Liver (tissue), 9 donors: Measurements from ENCODE around the gene ZNF771. TPM values are rescaled to one million over a fixed set of nuclear protein-coding genes. Genes with fewer than 3 reads are reported as not detected.

Experiments used
- DNase-seq: peaks from one replicate; pipeline ENCODE4 v3.0.0-alpha.2; 2017; ENCODE audit warnings: low spot score
- H3K27ac ChIP-seq, 2 donors: one replicate each; pipeline ENCODE4 v1.7.0; 2013; ENCODE audit warnings: inconsistent platforms in 2 of 2, low read length in 2 of 2, control low read depth in 1 of 2, low read depth in 1 of 2, mild to moderate bottlenecking in 1 of 2
- H3K27me3 ChIP-seq, 4 donors: one replicate each; pipeline versions ENCODE4 v1.6.1 to v1.7.0; 2013; ENCODE audit warnings: low read length in 3 of 4, inconsistent platforms in 1 of 4, mild to moderate bottlenecking in 1 of 4, moderate library complexity in 1 of 4; ENCODE audit not compliant: control insufficient read depth in 4 of 4, insufficient read depth in 4 of 4
- H3K36me3 ChIP-seq, 4 donors: one replicate each; pipeline versions ENCODE4 v1.6.1 to v1.7.0; 2013; ENCODE audit warnings: low read length in 3 of 4, mild to moderate bottlenecking in 3 of 4, low read depth in 1 of 4, moderate library complexity in 1 of 4; ENCODE audit not compliant: control insufficient read depth in 4 of 4, insufficient read depth in 3 of 4
- H3K4me1 ChIP-seq, 4 donors: one replicate each; pipeline versions ENCODE4 v1.6.1 to v1.7.0; 2013; ENCODE audit warnings: low read length in 3 of 4, mild to moderate bottlenecking in 3 of 4, moderate library complexity in 1 of 4; ENCODE audit not compliant: control insufficient read depth in 4 of 4, insufficient read depth in 4 of 4
- H3K4me3 ChIP-seq, 3 donors: one replicate each; pipeline versions ENCODE4 v1.6.1 to v1.7.0; 2013; ENCODE audit warnings: low read length in 3 of 3, control low read depth in 1 of 3, low read depth in 1 of 3, mild to moderate bottlenecking in 1 of 3
- H3K9ac ChIP-seq, 2 donors: one replicate each; pipeline ENCODE4 v1.7.0; 2013; ENCODE audit warnings: low read length in 2 of 2, mild to moderate bottlenecking in 2 of 2, moderate library complexity in 2 of 2, control low read depth in 1 of 2, low read depth in 1 of 2
- H3K9me3 ChIP-seq, 4 donors: one replicate each; pipeline versions ENCODE4 v1.6.1 to v1.7.0; 2013; ENCODE audit warnings: low read length in 3 of 4; ENCODE audit not compliant: control insufficient read depth in 4 of 4
- EGR1 ChIP-seq, 2 donors: IDR thresholded peaks; 2 replicates each; pipeline ENCODE4 v1.6.1; 2016 to 2018; ENCODE audit warnings: antibody characterized with exemption in 2 of 2, low read depth in 2 of 2
- FOXA1 ChIP-seq: IDR thresholded peaks from 2 replicates; pipeline ENCODE4 v1.6.1; 2016; ENCODE audit warnings: antibody characterized with exemption
- GABPA ChIP-seq, 2 donors: IDR thresholded peaks in 1 of 2; conservative IDR thresholded peaks in 1 of 2; 2 replicates each; pipeline ENCODE4 v1.6.1; 2016; ENCODE audit warnings: antibody characterized with exemption in 2 of 2, mild to moderate bottlenecking in 1 of 2, moderate library complexity in 1 of 2
- HNF4G ChIP-seq: IDR thresholded peaks from 2 replicates; pipeline ENCODE4 v1.6.1; 2016; ENCODE audit warnings: antibody characterized with exemption
- JUND ChIP-seq, 2 donors: IDR thresholded peaks; 2 replicates each; pipeline ENCODE4 v1.6.1; 2016; ENCODE audit warnings: antibody characterized with exemption in 2 of 2
- NR2F2 ChIP-seq: IDR thresholded peaks from 2 replicates; pipeline ENCODE4 v1.6.1; 2016; ENCODE audit warnings: antibody characterized with exemption
- RAD21 ChIP-seq, 2 donors: IDR thresholded peaks; 2 replicates each; pipeline ENCODE4 v1.6.1; 2016; ENCODE audit warnings: antibody characterized with exemption in 2 of 2, mild to moderate bottlenecking in 2 of 2
- RXRA ChIP-seq, 2 donors: IDR thresholded peaks; 2 replicates each; pipeline ENCODE4 v1.6.1; 2017 to 2018; ENCODE audit warnings: antibody characterized with exemption in 2 of 2, mild to moderate bottlenecking in 1 of 2
- YY1 ChIP-seq: IDR thresholded peaks from 2 replicates; pipeline ENCODE4 v1.6.1; 2016; ENCODE audit warnings: antibody characterized with exemption, mild to moderate bottlenecking
- WGBS: extraction: QIAGEN DNeasy Blood & Tissue Kit; methylation state at CpG from one replicate; pipeline ENCODE4 v1.1.7; 2013; 5-methylcytosine and 5-hydroxymethylcytosine counted together
- polyA plus RNA-seq, 2 donors: library from polyadenylated mRNA; stranded (reverse) in 1 of 2; unstranded in 1 of 2; fragments of 200-250 nt in 1 of 2; fragments of >200 nt in 1 of 2; fragmentation: Nextera tagmentation in 1 of 2; extraction: Ambion mirVana in 1 of 2; gene quantifications; one replicate each; pipeline versions ENCODE4 v1.2.1 to v1.2.3, GENCODE V29; 2013 to 2015
- total RNA-seq, 2 donors: library from RNA; depleted of rRNA; stranded (reverse); fragments of >200 nt; gene quantifications; one replicate each; pipeline ENCODE4 v1.2.3, GENCODE V29; 2014
- TF ChIP-seq, protein P1 (sequence below): IDR thresholded peaks from 2 replicates; pipeline ENCODE4 v1.6.1; 2016; ENCODE audit warnings: antibody characterized with exemption
- TF ChIP-seq, protein P2 (sequence below): IDR thresholded peaks from 2 replicates; pipeline ENCODE4 v1.6.1; 2016; ENCODE audit warnings: antibody characterized with exemption
- TF ChIP-seq, protein P3 (sequence below): IDR thresholded peaks from 2 replicates; pipeline ENCODE4 v1.6.1; 2016; ENCODE audit warnings: antibody characterized with exemption, mild to moderate bottlenecking
- TF ChIP-seq, protein P4 (sequence below): fragments of 150-350 bp; IDR thresholded peaks from 2 replicates; pipeline ENCODE4 v1.5.1; 2017; ENCODE audit warnings: improper control_type of control experiment, low read depth, low read length; ENCODE audit not compliant: missing input control
- donor health status: healthy.
- donor health status: healthy.
- donor health status: healthy.
- donor health status: healthy.
- donor health status: healthy.

The ZNF771 gene
- total and polyA plus RNA-seq, 4 donors = 2.6 to 8.0 (median 5.2) TPM

DNA sequence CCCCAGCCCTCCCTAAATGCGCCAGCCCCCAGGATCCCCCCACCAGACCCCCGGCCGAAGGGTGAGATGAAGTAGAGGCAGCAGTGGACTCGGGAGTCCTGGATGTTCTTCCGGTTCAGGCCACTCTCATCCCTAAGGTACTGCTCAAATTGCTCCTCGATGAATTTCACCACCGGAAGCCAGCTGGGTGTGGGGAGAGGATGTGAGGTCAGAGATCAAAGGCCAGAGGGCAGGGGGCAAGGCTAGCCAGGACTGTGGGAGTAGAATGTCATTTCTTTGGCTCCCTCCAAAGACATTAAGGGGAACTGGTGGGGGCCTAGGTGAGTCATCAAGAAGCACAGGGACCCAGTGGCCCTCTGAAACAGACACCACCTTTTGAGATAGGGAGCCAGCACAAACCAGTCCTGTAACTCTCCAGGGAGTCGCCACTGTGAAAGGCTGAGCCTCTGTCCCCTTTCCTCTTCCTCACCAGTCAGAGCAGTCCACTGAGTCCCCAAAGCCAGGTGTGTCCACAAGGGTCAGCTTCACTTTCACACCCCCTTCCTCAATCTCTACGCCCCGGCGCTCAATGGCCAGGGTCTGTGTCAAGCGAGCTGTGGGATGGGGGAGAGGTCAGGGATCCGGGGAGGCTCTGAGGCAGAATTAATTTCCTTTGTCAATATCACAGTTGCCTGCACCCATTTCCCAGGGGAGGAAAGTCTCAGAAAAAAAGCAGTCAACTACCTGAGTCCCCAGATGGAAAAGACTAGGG, 25.9 kb upstream of the ZNF771 start:
- Histone ChIP-seq H3K4me3 (no peak overlapping the region), H3K4me1 (peaks cover 5 to 15% (median 9%) of the 10 kb centered on the region in 4 donors), H3K27me3 (no peaks in the 10 kb centered on the region), H3K27ac (no peak overlapping the region), H3K36me3 (no peaks in the 10 kb centered on the region), H3K9ac (no peak overlapping the region), H3K9me3 (no peaks in the 10 kb centered on the region)
- DNase-seq = no peak
- TF ChIP-seq EGR1 (IDR thresholded peaks at IDR 0.05; ENCODE audit: low read depth in 2 of 2) (no peak), NR2F2 (peak; percentile 81)
- WGBS = 82% methylated on average over 13 of the region's 13 CpGs

DNA sequence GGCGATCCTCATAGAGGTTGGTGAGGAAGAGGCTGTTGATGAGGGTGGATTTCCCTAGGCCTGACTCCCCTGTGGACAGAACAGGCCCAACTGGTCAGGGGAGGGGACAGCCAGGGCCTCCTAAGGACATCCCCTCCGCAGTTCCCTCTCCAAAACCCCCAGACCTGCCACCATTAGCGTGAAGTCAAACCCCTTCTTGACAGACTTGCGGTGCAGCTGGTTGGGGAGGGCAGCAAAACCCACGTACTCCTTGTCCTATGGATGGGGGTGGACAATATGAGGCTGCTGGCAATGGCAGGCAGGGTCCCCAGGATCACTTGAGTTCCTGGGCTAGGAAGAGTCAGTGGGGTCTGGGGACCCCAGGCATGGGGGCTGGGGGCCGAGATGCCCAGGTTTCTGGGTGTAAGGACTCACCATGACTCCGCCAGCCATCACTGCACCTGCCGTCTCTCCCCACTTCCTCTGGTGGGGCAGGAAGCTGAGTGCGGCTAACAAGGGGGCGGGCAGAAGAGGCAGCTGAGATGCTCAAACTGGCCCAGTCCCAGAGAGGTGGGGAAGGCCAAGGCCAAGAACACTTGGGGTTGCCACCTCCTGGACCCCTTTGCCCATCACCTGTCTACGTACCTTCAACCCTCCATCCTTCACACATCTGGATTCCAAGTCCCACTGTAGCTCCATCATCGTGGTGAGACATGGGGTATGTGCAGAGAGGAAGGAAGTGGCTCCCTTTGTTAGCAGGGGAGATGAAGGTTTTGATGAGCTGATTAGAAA, 25.1 kb upstream of the ZNF771 start, which contains the start of gene SEPTIN1:
Gene SEPTIN1, minus strand, starts transcription at position 451 of the 771 bp plus-strand sequence. Its CDS starts 19 bp downstream, at position 432.
- WGBS = 70% methylated on average over 12 of the region's 12 CpGs
- no peak for TF ChIP-seq EGR1 (IDR thresholded peaks at IDR 0.05; ENCODE audit: low read depth in 2 of 2)
- no peak for TF ChIP-seq HNF4G
- H3K9me3 ChIP-seq = no peaks in the 10 kb centered on the region
- no peak for DNase-seq
- no peak within 1 kb of the TSS for H3K27ac ChIP-seq
- H3K27me3 ChIP-seq = no peaks in the 10 kb centered on the region
- no peak within 1 kb of the TSS for H3K9ac ChIP-seq
- H3K36me3 ChIP-seq = no peaks in the 10 kb centered on the region
- H3K4me3 ChIP-seq = no peak within 1 kb of the TSS
- H3K4me1 ChIP-seq = peaks cover 5 to 15% (median 9%) of the 10 kb centered on the region in 4 donors

DNA sequence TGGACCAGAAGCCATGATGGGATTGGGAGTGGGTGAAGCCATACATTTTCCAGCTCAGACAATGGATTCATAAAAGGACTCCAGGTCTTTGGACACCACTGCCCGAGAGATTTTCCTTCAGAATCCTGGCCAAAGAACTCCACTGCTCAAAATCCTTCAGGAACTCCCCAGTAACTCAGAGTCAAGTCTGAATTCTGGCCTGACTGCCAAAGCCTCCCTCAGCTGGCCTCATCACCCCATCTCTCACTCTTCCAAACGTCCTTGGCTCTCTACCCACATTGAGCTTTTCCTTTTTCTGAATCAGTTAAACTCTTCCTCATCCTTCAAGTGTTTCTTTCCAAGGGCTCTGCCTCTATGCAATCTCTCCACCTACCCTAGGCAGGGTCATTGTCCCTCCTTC, 23.9 kb upstream of the ZNF771 start:
- 57% methylated on average over 2 of the region's 2 CpGs for WGBS
- no peak overlapping the region for H3K9ac ChIP-seq
- no peak for TF ChIP-seq GABPA (IDR thresholded peaks at IDR 0.05 in 1 of 2, conservative IDR thresholded peaks at IDR 0.05 in 1 of 2)
- TF ChIP-seq YY1 = no peak
- TF ChIP-seq, protein P1, sequence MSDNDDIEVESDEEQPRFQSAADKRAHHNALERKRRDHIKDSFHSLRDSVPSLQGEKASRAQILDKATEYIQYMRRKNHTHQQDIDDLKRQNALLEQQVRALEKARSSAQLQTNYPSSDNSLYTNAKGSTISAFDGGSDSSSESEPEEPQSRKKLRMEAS = no peak
- TF ChIP-seq, protein P2, sequence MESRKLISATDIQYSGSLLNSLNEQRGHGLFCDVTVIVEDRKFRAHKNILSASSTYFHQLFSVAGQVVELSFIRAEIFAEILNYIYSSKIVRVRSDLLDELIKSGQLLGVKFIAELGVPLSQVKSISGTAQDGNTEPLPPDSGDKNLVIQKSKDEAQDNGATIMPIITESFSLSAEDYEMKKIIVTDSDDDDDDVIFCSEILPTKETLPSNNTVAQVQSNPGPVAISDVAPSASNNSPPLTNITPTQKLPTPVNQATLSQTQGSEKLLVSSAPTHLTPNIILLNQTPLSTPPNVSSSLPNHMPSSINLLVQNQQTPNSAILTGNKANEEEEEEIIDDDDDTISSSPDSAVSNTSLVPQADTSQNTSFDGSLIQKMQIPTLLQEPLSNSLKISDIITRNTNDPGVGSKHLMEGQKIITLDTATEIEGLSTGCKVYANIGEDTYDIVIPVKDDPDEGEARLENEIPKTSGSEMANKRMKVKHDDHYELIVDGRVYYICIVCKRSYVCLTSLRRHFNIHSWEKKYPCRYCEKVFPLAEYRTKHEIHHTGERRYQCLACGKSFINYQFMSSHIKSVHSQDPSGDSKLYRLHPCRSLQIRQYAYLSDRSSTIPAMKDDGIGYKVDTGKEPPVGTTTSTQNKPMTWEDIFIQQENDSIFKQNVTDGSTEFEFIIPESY = no peak
- no peak for TF ChIP-seq FOXA1
- TF ChIP-seq RXRA (IDR thresholded peaks at IDR 0.05) = no peak
- TF ChIP-seq, protein P3, sequence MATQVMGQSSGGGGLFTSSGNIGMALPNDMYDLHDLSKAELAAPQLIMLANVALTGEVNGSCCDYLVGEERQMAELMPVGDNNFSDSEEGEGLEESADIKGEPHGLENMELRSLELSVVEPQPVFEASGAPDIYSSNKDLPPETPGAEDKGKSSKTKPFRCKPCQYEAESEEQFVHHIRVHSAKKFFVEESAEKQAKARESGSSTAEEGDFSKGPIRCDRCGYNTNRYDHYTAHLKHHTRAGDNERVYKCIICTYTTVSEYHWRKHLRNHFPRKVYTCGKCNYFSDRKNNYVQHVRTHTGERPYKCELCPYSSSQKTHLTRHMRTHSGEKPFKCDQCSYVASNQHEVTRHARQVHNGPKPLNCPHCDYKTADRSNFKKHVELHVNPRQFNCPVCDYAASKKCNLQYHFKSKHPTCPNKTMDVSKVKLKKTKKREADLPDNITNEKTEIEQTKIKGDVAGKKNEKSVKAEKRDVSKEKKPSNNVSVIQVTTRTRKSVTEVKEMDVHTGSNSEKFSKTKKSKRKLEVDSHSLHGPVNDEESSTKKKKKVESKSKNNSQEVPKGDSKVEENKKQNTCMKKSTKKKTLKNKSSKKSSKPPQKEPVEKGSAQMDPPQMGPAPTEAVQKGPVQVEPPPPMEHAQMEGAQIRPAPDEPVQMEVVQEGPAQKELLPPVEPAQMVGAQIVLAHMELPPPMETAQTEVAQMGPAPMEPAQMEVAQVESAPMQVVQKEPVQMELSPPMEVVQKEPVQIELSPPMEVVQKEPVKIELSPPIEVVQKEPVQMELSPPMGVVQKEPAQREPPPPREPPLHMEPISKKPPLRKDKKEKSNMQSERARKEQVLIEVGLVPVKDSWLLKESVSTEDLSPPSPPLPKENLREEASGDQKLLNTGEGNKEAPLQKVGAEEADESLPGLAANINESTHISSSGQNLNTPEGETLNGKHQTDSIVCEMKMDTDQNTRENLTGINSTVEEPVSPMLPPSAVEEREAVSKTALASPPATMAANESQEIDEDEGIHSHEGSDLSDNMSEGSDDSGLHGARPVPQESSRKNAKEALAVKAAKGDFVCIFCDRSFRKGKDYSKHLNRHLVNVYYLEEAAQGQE = no peak
- TF ChIP-seq JUND (IDR thresholded peaks at IDR 0.05) = no peak
- no peak for TF ChIP-seq RAD21 (IDR thresholded peaks at IDR 0.05)
- no peak for TF ChIP-seq EGR1 (IDR thresholded peaks at IDR 0.05; ENCODE audit: low read depth in 2 of 2)
- TF ChIP-seq, protein P4, sequence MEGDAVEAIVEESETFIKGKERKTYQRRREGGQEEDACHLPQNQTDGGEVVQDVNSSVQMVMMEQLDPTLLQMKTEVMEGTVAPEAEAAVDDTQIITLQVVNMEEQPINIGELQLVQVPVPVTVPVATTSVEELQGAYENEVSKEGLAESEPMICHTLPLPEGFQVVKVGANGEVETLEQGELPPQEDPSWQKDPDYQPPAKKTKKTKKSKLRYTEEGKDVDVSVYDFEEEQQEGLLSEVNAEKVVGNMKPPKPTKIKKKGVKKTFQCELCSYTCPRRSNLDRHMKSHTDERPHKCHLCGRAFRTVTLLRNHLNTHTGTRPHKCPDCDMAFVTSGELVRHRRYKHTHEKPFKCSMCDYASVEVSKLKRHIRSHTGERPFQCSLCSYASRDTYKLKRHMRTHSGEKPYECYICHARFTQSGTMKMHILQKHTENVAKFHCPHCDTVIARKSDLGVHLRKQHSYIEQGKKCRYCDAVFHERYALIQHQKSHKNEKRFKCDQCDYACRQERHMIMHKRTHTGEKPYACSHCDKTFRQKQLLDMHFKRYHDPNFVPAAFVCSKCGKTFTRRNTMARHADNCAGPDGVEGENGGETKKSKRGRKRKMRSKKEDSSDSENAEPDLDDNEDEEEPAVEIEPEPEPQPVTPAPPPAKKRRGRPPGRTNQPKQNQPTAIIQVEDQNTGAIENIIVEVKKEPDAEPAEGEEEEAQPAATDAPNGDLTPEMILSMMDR = no peak
- no peak overlapping the region for H3K4me3 ChIP-seq
- H3K9me3 ChIP-seq = no peaks in the 10 kb centered on the region
- DNase-seq = no peak
- no peak overlapping the region for H3K27ac ChIP-seq
- peaks cover 5 to 7% (median 6%) of the 10 kb centered on the region in 4 donors for H3K4me1 ChIP-seq
- H3K36me3 ChIP-seq = no peaks in the 10 kb centered on the region
- H3K27me3 ChIP-seq = no peaks in the 10 kb centered on the region
